ENCODE results near the gene KLF13.

Gene KLF13

DNA sequence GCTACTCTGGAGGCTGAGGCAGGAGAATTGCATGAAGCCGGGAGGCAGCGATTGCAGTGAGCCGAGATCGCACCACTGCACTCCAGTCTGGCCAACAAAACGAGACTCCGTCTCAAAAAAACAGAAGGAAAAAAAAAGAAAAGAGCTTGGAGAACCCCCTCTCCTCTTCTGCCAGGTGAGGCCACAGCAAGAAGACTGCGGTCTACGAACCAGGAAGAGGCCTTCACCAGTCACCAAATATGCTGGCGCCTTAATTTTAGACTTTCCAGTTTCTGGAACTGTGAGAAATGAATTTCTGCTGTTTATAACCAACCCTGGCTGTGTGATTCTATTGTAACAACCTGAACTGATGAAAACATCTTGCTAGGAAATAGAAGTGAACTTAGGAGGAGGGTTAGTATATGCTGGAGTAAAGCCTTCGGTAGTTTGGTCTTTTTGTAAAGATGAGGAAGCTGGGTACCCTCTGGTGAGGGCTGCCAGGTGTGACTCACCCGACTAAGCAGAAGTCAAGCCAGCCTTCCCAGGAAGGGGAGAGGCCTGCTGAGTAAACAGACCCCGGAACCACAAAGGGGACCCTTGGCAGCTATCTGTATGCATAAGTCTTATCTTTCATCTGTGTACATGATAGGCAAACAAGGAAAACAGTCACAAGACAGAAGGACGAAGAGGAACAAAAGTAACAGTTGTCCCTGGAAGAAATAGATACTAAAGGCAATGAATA lies 78.7 kb downstream of the KLF13 start:
- DNase-seq = no peak

DNA sequence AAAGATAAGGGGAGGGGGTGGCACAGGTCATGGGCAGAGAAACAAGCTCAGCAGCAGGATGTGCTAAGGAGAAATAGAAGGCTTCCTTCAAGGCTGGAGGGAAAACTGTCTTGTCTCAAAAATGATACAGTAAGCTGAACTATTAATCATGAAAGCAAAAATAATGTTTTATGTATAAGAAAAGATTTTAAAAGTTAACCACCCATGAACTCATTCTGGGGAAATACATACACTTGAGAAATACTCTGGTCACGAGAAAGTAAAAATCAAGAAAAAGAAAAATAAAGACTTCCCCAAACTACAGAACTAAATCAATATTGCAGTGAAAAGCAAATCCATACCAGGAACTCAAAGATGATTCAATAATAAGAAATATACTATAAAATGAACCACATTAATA lies 80.7 kb downstream of the KLF13 start:
- no peak for DNase-seq

DNA sequence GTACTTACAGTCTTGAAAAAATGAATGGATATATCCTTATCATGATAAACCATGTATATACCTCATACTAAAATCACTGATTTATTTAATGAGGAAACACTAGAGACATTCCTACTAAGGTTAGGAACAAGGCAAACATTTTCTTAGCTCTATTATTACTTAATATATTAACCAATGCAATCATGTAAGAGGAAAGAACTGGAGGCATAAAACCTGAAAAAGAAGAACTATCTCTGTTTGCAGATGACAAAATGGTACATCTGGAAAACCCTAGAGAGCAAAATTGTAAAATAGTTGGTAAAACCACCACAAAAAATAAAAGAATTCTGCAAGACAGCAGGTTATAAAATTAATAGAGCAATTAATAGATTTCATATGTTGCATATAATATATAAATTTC lies 81.2 kb downstream of the KLF13 start:
- no peak for DNase-seq

DNA sequence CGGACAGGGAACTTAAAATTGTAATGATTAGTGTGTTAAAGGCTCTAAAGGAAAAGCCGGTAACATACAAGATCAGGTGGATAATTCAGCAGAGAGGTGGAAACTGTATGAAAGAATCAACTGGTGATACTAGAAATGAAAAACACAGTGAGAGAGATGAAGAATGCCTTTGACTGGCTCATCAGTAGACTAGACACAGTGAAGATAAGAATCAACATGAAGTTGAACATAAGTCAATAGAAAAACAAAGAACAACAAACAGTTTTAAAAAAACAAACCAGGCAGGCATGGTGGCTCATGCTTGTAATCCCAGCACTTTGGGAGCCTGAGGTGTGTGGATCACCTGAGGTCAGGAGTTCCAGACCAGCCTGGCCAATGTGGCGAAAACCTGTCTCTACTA lies 82.1 kb downstream of the KLF13 start:
- DNase-seq = no peak

DNA sequence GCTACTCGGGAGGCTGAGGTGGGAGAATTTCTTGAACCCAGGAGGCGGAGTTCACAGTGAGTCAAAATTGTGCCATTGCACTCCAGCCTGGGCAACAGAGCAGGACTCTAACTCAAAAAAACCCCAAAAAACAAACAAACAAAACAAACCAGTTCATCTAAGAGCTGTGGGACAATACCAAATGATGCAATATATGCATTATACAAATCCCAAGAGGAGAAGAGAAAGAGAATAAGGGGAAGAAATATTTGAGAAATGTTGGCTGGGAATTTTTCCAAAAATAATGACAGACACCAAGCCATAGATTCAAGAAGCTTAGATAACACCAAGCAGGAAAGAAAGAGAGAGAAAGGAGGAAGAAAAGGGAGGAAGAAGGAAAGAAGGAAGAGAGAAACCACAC lies 82.5 kb downstream of the KLF13 start:
- DNase-seq = no peak

DNA sequence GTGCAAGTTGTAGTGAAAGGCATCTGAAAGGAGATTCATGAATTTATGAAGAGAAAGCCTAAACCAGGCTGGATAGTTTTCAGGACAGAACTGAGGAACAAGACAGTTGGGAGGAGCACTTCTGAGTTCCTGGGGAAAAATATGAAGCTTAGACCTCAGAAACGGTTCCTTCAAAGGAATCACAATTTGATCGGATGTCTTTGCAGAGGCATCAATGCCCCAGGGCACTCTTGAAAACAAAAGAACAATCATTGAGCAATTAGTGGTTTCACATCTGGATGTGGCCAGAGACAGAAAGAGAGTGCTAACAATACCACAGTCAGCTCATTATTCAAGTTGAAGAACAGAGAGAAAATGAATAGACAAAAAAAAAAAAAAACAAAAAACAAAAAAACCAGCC lies 86.2 kb downstream of the KLF13 start:
- DNase-seq = no peak

DNA sequence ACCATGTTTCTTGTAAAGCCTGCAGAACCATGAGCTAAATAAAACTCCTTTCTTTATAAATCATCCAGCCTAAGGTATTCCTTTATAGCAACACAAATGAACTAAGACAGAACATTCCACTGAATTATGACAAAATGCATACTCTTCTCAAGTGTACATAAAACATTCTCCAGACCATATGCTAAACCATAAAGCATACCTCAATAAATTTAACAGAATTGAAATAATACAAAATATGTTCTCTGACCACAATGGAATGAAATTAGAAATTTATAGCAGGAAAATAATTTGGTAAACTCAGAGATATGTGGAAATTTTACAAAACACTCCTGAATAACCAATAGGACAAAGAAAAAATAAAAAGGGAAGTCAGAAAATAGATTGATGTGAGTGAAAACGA lies 88.6 kb downstream of the KLF13 start:
- no peak for DNase-seq

DNA sequence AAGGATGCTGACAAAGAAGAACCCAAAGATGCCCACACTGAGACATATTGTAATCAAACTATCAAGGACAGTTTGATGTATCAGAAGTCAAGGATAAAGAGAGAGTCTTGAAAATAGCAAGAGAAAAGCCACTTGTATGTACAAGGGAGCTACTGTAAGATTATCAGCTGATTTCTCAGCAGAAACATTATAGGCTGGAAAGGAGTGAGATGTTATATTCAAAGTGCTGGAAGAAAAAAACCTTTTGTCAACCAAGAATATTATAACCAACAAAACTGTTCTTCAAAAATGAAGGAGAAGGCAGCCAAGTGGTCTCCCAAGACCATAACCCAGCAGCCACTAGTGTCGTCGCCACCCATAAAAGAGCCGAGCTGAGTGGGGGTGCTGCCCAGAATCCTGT lies 93.2 kb downstream of the KLF13 start:
- DNase-seq = no peak

DNA sequence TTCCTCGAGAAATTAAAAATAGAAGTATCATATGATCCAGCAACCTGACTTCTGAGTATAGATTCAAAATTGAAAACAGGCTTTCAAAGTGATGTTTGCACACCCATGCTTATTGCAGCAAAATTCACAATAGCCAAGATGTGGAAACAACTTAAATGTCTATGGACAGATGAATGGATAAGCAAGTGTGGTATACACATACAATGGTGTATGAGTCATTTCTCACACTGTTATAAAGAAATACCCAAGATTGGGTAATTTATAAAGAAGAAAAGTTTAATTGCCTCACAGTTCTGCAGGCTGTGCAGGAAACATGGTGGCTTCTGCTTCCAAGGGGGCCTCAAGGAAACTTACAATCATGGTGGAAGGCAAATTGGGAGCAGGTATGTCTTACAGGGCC lies 100.8 kb downstream of the KLF13 start:
- no peak for DNase-seq
